HepG2 (cell line): ENCODE measurements around the gene PTPRQ. TPM values are rescaled to one million over a fixed set of nuclear protein-coding genes. Genes with fewer than 3 reads are reported as not detected.

Experiments used
- ATAC-seq: fragments of 200-7000 bp; cut with Tn5 transposase; 3 replicates; pipeline ENCODE4 v1.9.1; 2020; ENCODE audit warnings: mild to moderate bottlenecking, moderate library complexity
- BruUV-seq: library from RNA; stranded (reverse); fragments of 400-500 nt; replicated peaks from 2 replicates; lab custom pipeline; 2021; lab: Mats Ljungman, UMichigan
- CTCF ChIA-PET: fragments of 300-600 bp; formaldehyde crosslinking; extraction: SDS; loops from one replicate; lab custom pipeline; 2021; ENCODE audit warnings: low total read pairs, inconsistent platforms, low intra/inter-chr PET ratio; lab: Yijun Ruan, JAX
- POLR2A ChIA-PET: fragments of 350-600 bp; sonication (Branson Sonifier 250); formaldehyde crosslinking; loops from one replicate; lab custom pipeline; 2020; ENCODE audit warnings: antibody characterized with exemption, inconsistent platforms; lab: Yijun Ruan, JAX
- DNase-seq: peaks from one replicate; pipeline ENCODE4 v3.0.0-alpha.2; 2015; ENCODE audit warnings: low spot score
- FAIRE-seq: peaks from 3 replicates; lab custom pipeline; 2011; peaks lifted over from hg19 to GRCh38; lab: Jason Lieb, UNC
- H2AFZ ChIP-seq: one replicate; pipeline ENCODE4 v1.6.1; 2011; ENCODE audit warnings: low read length, inconsistent platforms
- H3K27ac ChIP-seq: fragments of 300-600 bp; 3 replicates; pipeline ENCODE4 v1.8.0; 2011; ENCODE audit warnings: mixed run types, mild to moderate bottlenecking, mixed read lengths, low read length, inconsistent platforms; ENCODE audit not compliant: insufficient read depth; ENCODE audit errors: extremely low read length
- H3K27me3 ChIP-seq, 2 experiments: fragments of 200-600 bp in 1 of 2; 2 replicates in 1 of 2; 3 replicates in 1 of 2; pipeline versions ENCODE4 v1.6.0 to v1.8.0; 2011; ENCODE audit warnings: low read length in 2 of 2, mild to moderate bottlenecking in 2 of 2, moderate library complexity in 2 of 2, inconsistent platforms in 1 of 2; ENCODE audit not compliant: insufficient read depth in 2 of 2, control insufficient read depth in 1 of 2
- H3K36me3 ChIP-seq, 2 experiments: fragments of 200-600 bp in 1 of 2; replicated peaks in 1 of 2; 2 replicates in 1 of 2; 3 replicates in 1 of 2; pipeline versions ENCODE4 v1.5.1 to v1.8.0; 2011; ENCODE audit warnings: low read length in 2 of 2, inconsistent platforms in 1 of 2; ENCODE audit not compliant: insufficient read depth in 2 of 2, control insufficient read depth in 1 of 2
- H3K4me1 ChIP-seq: 2 replicates; pipeline ENCODE4 v1.5.1; 2012; ENCODE audit warnings: low read length, inconsistent platforms; ENCODE audit not compliant: insufficient read depth
- H3K4me2 ChIP-seq: 2 replicates; pipeline ENCODE4 v1.6.0; 2011; ENCODE audit warnings: low read depth, low read length, inconsistent platforms
- H3K4me3 ChIP-seq, 3 experiments: fragments of 200-600 bp in 1 of 3; sonication (generic), shearing (Covaris generic) in 1 of 3; replicated peaks in 1 of 3; 2 replicates each; pipeline ENCODE4 v1.5.1; 2011 to 2016; ENCODE audit warnings: low read length in 3 of 3, inconsistent platforms in 2 of 3, low read depth in 2 of 3, mild to moderate bottlenecking in 2 of 3, control low read depth in 1 of 3, mixed read lengths in 1 of 3; ENCODE audit not compliant: insufficient read depth in 1 of 3
- H3K79me2 ChIP-seq: one replicate; pipeline ENCODE4 v1.6.1; 2011; ENCODE audit warnings: low read length, inconsistent platforms; ENCODE audit not compliant: insufficient read depth
- H3K9ac ChIP-seq: 2 replicates; pipeline ENCODE4 v1.6.0; 2011; ENCODE audit warnings: mild to moderate bottlenecking, low read depth, low read length, inconsistent platforms; ENCODE audit not compliant: insufficient read depth
- H3K9me3 ChIP-seq: 2 replicates; pipeline ENCODE4 v1.5.1; 2012; ENCODE audit warnings: mild to moderate bottlenecking, low read length
- H4K20me1 ChIP-seq: 2 replicates; pipeline ENCODE4 v1.6.0; 2011; ENCODE audit warnings: inconsistent platforms, mild to moderate bottlenecking, low read length, moderate library complexity; ENCODE audit not compliant: insufficient read depth
- ARID2 ChIP-seq: sonication (generic); formaldehyde crosslinking; IDR thresholded peaks from 2 replicates; pipeline ENCODE4 v1.8.1; 2022; ENCODE audit warnings: mild to moderate bottlenecking, missing genetic modification reagents, borderline replicate concordance
- HOXA9 ChIP-seq: sonication (generic); formaldehyde crosslinking; IDR thresholded peaks from 2 replicates; pipeline ENCODE4 v1.8.1; 2022; ENCODE audit warnings: missing genetic modification reagents, mild to moderate bottlenecking, moderate library complexity, borderline replicate concordance
- PBX3 ChIP-seq: sonication (generic); formaldehyde crosslinking; IDR thresholded peaks from 2 replicates; pipeline ENCODE4 v1.8.1; 2023; ENCODE audit warnings: missing genetic modification reagents, inconsistent platforms, borderline replicate concordance
- POGZ ChIP-seq: sonication (generic); formaldehyde crosslinking; IDR thresholded peaks from 2 replicates; pipeline ENCODE4 v1.4.0; 2020; ENCODE audit warnings: mild to moderate bottlenecking, missing genetic modification reagents
- RORA ChIP-seq: sonication (generic); formaldehyde crosslinking; IDR thresholded peaks from 2 replicates; pipeline ENCODE4 v1.5.0; 2020; ENCODE audit warnings: mild to moderate bottlenecking, missing genetic modification reagents, moderate library complexity
- ZFP36L1 ChIP-seq: sonication (generic); formaldehyde crosslinking; IDR thresholded peaks from 2 replicates; pipeline ENCODE4 v1.8.0; 2022; ENCODE audit warnings: mild to moderate bottlenecking, missing genetic modification reagents, moderate library complexity
- ZNF772 ChIP-seq: sonication (generic); formaldehyde crosslinking; IDR thresholded peaks from 2 replicates; pipeline ENCODE4 v1.5.0; 2020; ENCODE audit warnings: mild to moderate bottlenecking, missing genetic modification reagents
- WGBS: methylation state at CpG from one replicate; pipeline ENCODE4 v1.1.6; 2017; ENCODE audit warnings: low lambda C conversion rate; 5-methylcytosine and 5-hydroxymethylcytosine counted together
- in situ Hi-C: cut with HindIII; loops from 2 replicates; pipeline ENCODE4 v1.10.0; 2017; ENCODE audit warnings: low pct_unique_long_range_greater_than_20kb; ENCODE audit not compliant: extremely low pct_ligation_motif_present
- intact Hi-C: fragments of 100-400 bp; cut with micrococcal nuclease; formaldehyde crosslinking; loops from one replicate; pipeline ENCODE4 v1.10.0; 2022; ENCODE audit not compliant: unreplicated experiment
- polyA plus RNA-seq, 8 experiments: library from polyadenylated mRNA; depleted of rRNA in 3 of 8; stranded (reverse) in 7 of 8; unstranded in 1 of 8; fragments of >200 nt; fragmentation: Illumina TruSeq in 4 of 8; extraction: Trizol in 4 of 8; gene quantifications; 2 replicates each; pipeline versions ENCODE4 v1.2.1 to v1.2.3, GENCODE V29; 2011 to 2016; ENCODE audit warnings: low read depth in 4 of 8, missing spikeins in 1 of 8, mixed read lengths in 1 of 8; ENCODE audit not compliant: insufficient read depth in 1 of 8
- total RNA-seq, 5 experiments: library from RNA; depleted of rRNA; stranded (reverse); fragments of >200 nt; fragmentation: Illumina TruSeq; extraction: Trizol; gene quantifications; 2 replicates each; pipeline ENCODE4 v1.2.3, GENCODE V29; 2016; ENCODE audit warnings: low read depth in 1 of 5

The PTPRQ gene
- total and polyA plus RNA-seq, 2 of the 13 experiments (the other 11 are each of a cell fraction or from before 2014, with no cell fraction given), result not detected

DNA sequence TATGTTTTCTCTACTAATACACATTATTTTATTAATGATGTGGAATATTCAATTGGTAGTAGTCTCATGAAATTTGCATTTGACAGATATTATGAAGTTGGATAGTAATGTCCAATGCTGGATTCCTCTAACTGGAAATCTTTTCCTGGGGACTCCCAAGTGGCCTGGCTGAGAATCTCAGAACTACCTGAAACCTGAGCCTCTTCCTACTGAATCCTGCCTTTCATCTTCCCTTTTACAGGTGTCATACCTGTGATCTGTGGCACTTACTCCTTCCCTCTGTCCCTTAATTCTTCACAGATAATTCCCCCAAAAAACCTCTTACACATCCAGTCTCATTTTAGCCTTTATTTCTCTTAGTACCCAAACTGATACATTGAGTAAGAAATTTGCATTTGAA, 173.7 kb downstream of the PTPRQ start:
- no peak overlapping the region for H3K27ac ChIP-seq
- no peak overlapping the region for H3K4me2 ChIP-seq
- no peak for FAIRE-seq
- POLR2A ChIA-PET, result no interaction called here
- no peaks in the 10 kb centered on the region for H3K4me1 ChIP-seq
- in situ Hi-C loops, result no loop called here
- no peak for DNase-seq
- H3K36me3 ChIP-seq, result no peaks in the 10 kb centered on the region
- no peak overlapping the region for H3K9ac ChIP-seq
- ATAC-seq, result no peak
- no peak for TF ChIP-seq ZFP36L1
- no peak for TF ChIP-seq HOXA9 (CRISPR knock-in tag)
- TF ChIP-seq POGZ (CRISPR knock-in tag), result no peak
- no peak for TF ChIP-seq ARID2 (CRISPR knock-in tag)
- CTCF ChIA-PET, result no interaction called here
- no peak overlapping the region for H2AFZ ChIP-seq
- no peaks in the 10 kb centered on the region for H4K20me1 ChIP-seq
- H3K27me3 ChIP-seq, result no peaks in the 10 kb centered on the region
- H3K79me2 ChIP-seq, result no peaks in the 10 kb centered on the region
- no peaks in the 10 kb centered on the region for H3K9me3 ChIP-seq
- H3K4me3 ChIP-seq, result no peak overlapping the region
- intact Hi-C loops, result no loop called here
- no TSS peak for BruUV-seq

DNA sequence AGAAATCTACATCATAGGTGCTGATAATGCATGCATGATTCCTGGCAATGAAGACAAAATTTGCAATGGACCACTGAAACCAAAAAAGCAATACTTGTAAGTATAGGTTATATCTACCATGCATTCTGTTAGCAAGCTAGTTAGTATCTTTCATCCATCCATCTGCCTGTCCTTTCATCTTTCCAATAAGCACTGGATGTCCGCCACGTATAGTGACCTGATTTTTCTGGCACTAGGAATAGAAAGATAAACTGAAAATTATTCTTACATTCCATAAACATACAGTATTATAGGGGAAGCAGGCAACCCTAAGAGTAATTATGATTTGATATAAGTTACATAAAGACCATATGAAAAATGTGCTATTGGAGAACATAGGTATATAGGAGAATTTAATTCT, 176.2 kb downstream of the PTPRQ start:
- no TSS peak for BruUV-seq
- intact Hi-C loops, result no loop called here

More for the DNA sequence above, 176.2 kb downstream of the PTPRQ start:
- ATAC-seq (no peak), DNase-seq (no peak), FAIRE-seq (no peak)
- 72% methylated on average over 2 of the region's 2 CpGs for whole genome bisulfite sequencing
- no peaks in the 10 kb centered on the region for H3K36me3 ChIP-seq
- H3K27me3 ChIP-seq, result no peaks in the 10 kb centered on the region
- H3K4me3 ChIP-seq, result no peak overlapping the region
- in situ Hi-C loops, result no loop called here
- ChIA-PET POLR2A (no interaction called here), CTCF (no interaction called here)
- no peaks in the 10 kb centered on the region for H3K9me3 ChIP-seq
- no peak overlapping the region for H3K4me2 ChIP-seq
- H3K9ac ChIP-seq, result no peak overlapping the region
- no peaks in the 10 kb centered on the region for H4K20me1 ChIP-seq
- no peaks in the 10 kb centered on the region for H3K79me2 ChIP-seq
- no peaks in the 10 kb centered on the region for H3K4me1 ChIP-seq
- TF ChIP-seq ZNF772 (no peak), PBX3 (CRISPR knock-in tag) (no peak), RORA (CRISPR knock-in tag) (no peak)
- H2AFZ ChIP-seq, result no peak overlapping the region
- H3K27ac ChIP-seq, result no peak overlapping the region
